Stimulated activated CD8-positive, alpha-beta memory T cell treated with anti-CD3 and anti-CD28 coated beads, Interleukin-15, amount 100 ng/mL, for 4 hours (primary cell): Measurements from ENCODE around the gene PTPRA.
"Not testable (repeated sequence)": the region's sequence is repeated elsewhere in the genome, so short reads cannot be mapped to it uniquely, and the experiment has no call there.

Source experiments
- DNase-seq, 2 donors: peaks; one replicate each; pipeline ENCODE4 v3.0.0-alpha.2; 2020; ENCODE audit warnings: low read depth in 2 of 2

Gene PTPRA

GRCh38 chr20:3075315-3075714, 202.0 kb downstream of the PTPRA start:
- not testable (repeated sequence) for DNase-seq

GRCh38 chr20:3077618-3078134, 204.4 kb downstream of the PTPRA start:
- DNase-seq, result no peak

DNA sequence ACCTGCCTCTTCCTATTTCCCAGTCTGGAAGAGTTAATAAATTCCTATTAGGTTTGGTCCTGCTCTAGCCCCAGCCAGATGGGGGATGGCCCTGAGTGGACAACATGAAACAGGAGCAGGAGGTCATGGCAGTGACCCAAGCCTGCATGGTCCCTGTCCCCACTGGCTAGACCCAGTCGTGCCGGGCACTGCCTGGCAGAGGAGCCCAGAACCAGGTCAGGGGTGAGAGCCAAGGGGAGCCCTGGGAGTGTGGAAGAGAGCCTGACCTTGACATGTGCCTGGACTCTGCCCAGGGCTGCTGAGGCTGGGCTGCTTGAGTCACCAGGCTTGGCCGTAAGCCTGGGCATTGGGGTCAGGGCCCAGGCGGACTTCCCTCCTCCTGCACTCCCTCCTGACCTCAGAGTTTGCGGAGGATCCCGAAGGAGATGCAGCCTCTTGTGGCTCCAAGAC, 207.7 kb downstream of the PTPRA start:
- DNase-seq, result no peak

- DNase-seq, result no peak
Measured at GRCh38 chr20:3081641-3082040, 208.4 kb downstream of the PTPRA start.

- DNase-seq, result no peak
Measured at GRCh38 chr20:3082306-3082951, 209.1 kb downstream of the PTPRA start.

- no peak for DNase-seq
Measured at GRCh38 chr20:3082955-3083952, 210.0 kb downstream of the PTPRA start.

DNA sequence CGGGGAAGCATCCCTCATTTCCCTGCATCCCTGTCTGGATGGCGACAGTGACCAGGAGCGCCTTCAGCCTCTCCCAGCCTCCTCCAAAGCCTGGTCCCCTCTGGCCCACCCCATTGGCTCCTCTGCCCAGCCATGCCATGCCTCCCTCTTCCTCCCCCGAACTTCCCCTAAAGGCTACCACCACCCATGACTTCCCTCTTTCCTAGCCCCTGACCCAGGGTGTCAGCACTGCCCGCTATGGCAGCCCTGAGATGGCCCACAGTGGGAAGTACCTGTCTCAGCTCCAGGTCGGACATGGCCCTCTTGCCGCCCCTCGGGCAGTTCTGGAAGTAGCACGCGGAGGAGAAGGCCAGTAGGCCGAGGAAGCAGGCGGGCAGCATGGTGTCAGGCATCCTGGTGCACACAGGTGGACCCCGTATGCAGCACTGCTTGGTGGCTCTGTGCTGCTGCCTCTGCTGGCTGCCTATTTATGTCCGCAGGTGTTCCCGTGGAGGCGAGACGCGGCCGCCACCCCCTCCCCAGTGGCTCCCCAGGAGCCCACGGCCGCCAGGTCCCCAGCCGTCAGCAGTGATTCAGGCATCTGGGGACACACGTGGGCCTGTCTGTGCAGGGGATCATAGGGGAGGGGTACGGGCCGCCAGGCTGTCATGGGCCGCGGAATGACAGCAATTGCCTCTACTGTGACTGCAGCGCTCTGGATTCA, 211.2 kb downstream of the PTPRA start, which contains the start of gene AVP:
AVP (minus strand) TSS at position 442 of the 703 bp plus-strand sequence; CDS start at position 392, 50 bp downstream.
- DNase-seq, result no peak

GRCh38 chr20:3084986-3085360, 211.7 kb downstream of the PTPRA start:
- DNase-seq, result no peak

GRCh38 chr20:3085571-3086072, 212.3 kb downstream of the PTPRA start:
- no peak for DNase-seq

GRCh38 chr20:3088031-3088430, 214.8 kb downstream of the PTPRA start:
- DNase-seq, result no peak
